SK-N-SH treated with all-trans-retinoic acid at 6 μM for 48 hours (cell line): ENCODE results near the gene SEMA5A.

Experiments
- ATAC-seq: fragments of 200-7000 bp; cut with Tn5 transposase; 3 replicates; pipeline ENCODE4 v1.9.1; 2020; ENCODE audit warnings: mild to moderate bottlenecking, moderate library complexity
- ARNTL ChIP-seq: fragments of 450-650 bp; formaldehyde crosslinking; IDR thresholded peaks from 2 replicates; pipeline ENCODE4 v1.5.0; 2020; ENCODE audit warnings: low read depth, mild to moderate bottlenecking, moderate library complexity, borderline replicate concordance
- BACH2 ChIP-seq: fragments of 250-450 bp; sonication (Bioruptor Pico); IDR thresholded peaks from 2 replicates; pipeline ENCODE4 v1.9.0; 2021; ENCODE audit warnings: mild to moderate bottlenecking, borderline replicate concordance
- CREB5 ChIP-seq: fragments of 250-450 bp; sonication (Bioruptor Pico); IDR thresholded peaks from 2 replicates; pipeline ENCODE4 v1.5.1; 2020; ENCODE audit warnings: low read depth, mild to moderate bottlenecking, moderate library complexity
- CSDC2 ChIP-seq: fragments of 250-450 bp; sonication (Bioruptor Pico); IDR thresholded peaks from 2 replicates; pipeline ENCODE4 v1.5.0; 2020; ENCODE audit warnings: mild to moderate bottlenecking, moderate library complexity
- CSRNP3 ChIP-seq: fragments of 250-450 bp; sonication (Bioruptor Pico); IDR thresholded peaks from 2 replicates; pipeline ENCODE4 v1.5.1; 2021; ENCODE audit warnings: mild to moderate bottlenecking, moderate library complexity
- ESRRG ChIP-seq: fragments of 250-450 bp; sonication (Bioruptor Pico); IDR thresholded peaks from 2 replicates; pipeline ENCODE4 v1.6.1; 2021; ENCODE audit warnings: mild to moderate bottlenecking
- GLIS3 ChIP-seq: fragments of 250-450 bp; sonication (Bioruptor Pico); IDR thresholded peaks from 2 replicates; pipeline ENCODE4 v1.5.0; 2020; ENCODE audit warnings: mild to moderate bottlenecking, moderate library complexity
- OSR1 ChIP-seq: fragments of 250-450 bp; sonication (Bioruptor Pico); IDR thresholded peaks from 2 replicates; pipeline ENCODE4 v1.8.0; 2022; ENCODE audit warnings: moderate library complexity, mild to moderate bottlenecking, inconsistent platforms
- PATZ1 ChIP-seq: fragments of 250-450 bp; sonication (Bioruptor Pico); IDR thresholded peaks from 2 replicates; pipeline ENCODE4 v1.8.0; 2020; ENCODE audit warnings: mild to moderate bottlenecking, moderate library complexity, borderline replicate concordance
- POU6F1 ChIP-seq: fragments of 250-450 bp; sonication (Bioruptor Pico); IDR thresholded peaks from 2 replicates; pipeline ENCODE4 v1.8.0; 2021; ENCODE audit warnings: low read depth, mild to moderate bottlenecking, moderate library complexity, borderline replicate concordance
- PPARA ChIP-seq: fragments of 250-450 bp; sonication (Bioruptor Pico); IDR thresholded peaks from 2 replicates; pipeline ENCODE4 v1.5.0; 2020; ENCODE audit warnings: mild to moderate bottlenecking, borderline replicate concordance
- RARB ChIP-seq: fragments of 250-450 bp; sonication (Bioruptor Pico); IDR thresholded peaks from 2 replicates; pipeline ENCODE4 v1.8.0; 2021; ENCODE audit warnings: mild to moderate bottlenecking, moderate library complexity
- TCF4 ChIP-seq: fragments of 250-450 bp; sonication (Bioruptor Pico); IDR thresholded peaks from 2 replicates; pipeline ENCODE4 v1.8.0; 2021; ENCODE audit warnings: mild to moderate bottlenecking, moderate library complexity, borderline replicate concordance
- TSHZ2 ChIP-seq: fragments of 250-450 bp; sonication (Bioruptor Pico); IDR thresholded peaks from 2 replicates; pipeline ENCODE4 v1.5.0; 2020; ENCODE audit warnings: mild to moderate bottlenecking, moderate library complexity
- ZC3H10 ChIP-seq: fragments of 250-450 bp; sonication (Bioruptor Pico); IDR thresholded peaks from 2 replicates; pipeline ENCODE4 v1.5.1; 2021; ENCODE audit warnings: mild to moderate bottlenecking, moderate library complexity
- ZFP3 ChIP-seq: fragments of 250-450 bp; sonication (Bioruptor Pico); IDR thresholded peaks from 2 replicates; pipeline ENCODE4 v1.5.0; 2020; ENCODE audit warnings: mild to moderate bottlenecking, moderate library complexity
- ZFP30 ChIP-seq: fragments of 450-650 bp; formaldehyde crosslinking; IDR thresholded peaks from 2 replicates; pipeline ENCODE4 v1.5.0; 2022; ENCODE audit warnings: mild to moderate bottlenecking, moderate library complexity
- ZNF70 ChIP-seq: fragments of 450-650 bp; formaldehyde crosslinking; IDR thresholded peaks from 2 replicates; pipeline ENCODE4 v1.5.0; 2020; ENCODE audit warnings: mild to moderate bottlenecking, moderate library complexity
- ZNF8 ChIP-seq: fragments of 450-650 bp; formaldehyde crosslinking; IDR thresholded peaks from 2 replicates; pipeline ENCODE4 v1.5.0; 2020; ENCODE audit warnings: mild to moderate bottlenecking, moderate library complexity

Gene SEMA5A

GRCh38 chr5:9332026-9332425 lies 213.8 kb downstream of the SEMA5A start:
- TF ChIP-seq TCF4 (CRISPR knock-in tag): no peak
- TF ChIP-seq CSDC2 (CRISPR knock-in tag): no peak
- TF ChIP-seq CSRNP3 (CRISPR knock-in tag): no peak
- no peak for TF ChIP-seq OSR1
- TF ChIP-seq RARB: no peak
- no peak for TF ChIP-seq ZFP3 (CRISPR knock-in tag)
- no peak for TF ChIP-seq BACH2

GRCh38 chr5:9331372-9331771 lies 214.5 kb downstream of the SEMA5A start:
- no peak for ATAC-seq
- TF ChIP-seq PATZ1 (CRISPR knock-in tag) (no peak), ZNF70 (CRISPR knock-in tag) (no peak), GLIS3 (CRISPR knock-in tag) (no peak), ESRRG (CRISPR knock-in tag) (no peak), ZFP30 (CRISPR knock-in tag) (no peak)
- TF ChIP-seq, all 23 proteins: peak for 0

More at GRCh38 chr5:9332026-9332425, 213.8 kb downstream of the SEMA5A start:
- ATAC-seq: no peak

GRCh38 chr5:9329125-9329524 lies 216.8 kb downstream of the SEMA5A start:
- TF ChIP-seq ARNTL (CRISPR knock-in tag) (no peak), OSR1 (no peak), ESRRG (CRISPR knock-in tag) (no peak), ZNF8 (CRISPR knock-in tag) (no peak), ZNF70 (CRISPR knock-in tag) (no peak), ZC3H10 (CRISPR knock-in tag) (no peak), PPARA (CRISPR knock-in tag) (no peak), ZFP30 (CRISPR knock-in tag) (no peak), RARB (no peak)
- ATAC-seq: no peak

GRCh38 chr5:9325549-9325948 lies 220.3 kb downstream of the SEMA5A start:
- no peak for ATAC-seq
- TF ChIP-seq TCF4 (CRISPR knock-in tag): no peak
- no peak for TF ChIP-seq ESRRG (CRISPR knock-in tag)
- no peak for TF ChIP-seq PATZ1 (CRISPR knock-in tag)
- TF ChIP-seq POU6F1 (CRISPR knock-in tag): no peak
- TF ChIP-seq CSDC2 (CRISPR knock-in tag): no peak
- TF ChIP-seq GLIS3 (CRISPR knock-in tag): no peak
- no peak for TF ChIP-seq OSR1
- TF ChIP-seq ZNF8 (CRISPR knock-in tag): no peak
- no peak for TF ChIP-seq ZNF70 (CRISPR knock-in tag)
- no peak for TF ChIP-seq CREB5 (CRISPR knock-in tag)
- TF ChIP-seq CSRNP3 (CRISPR knock-in tag): no peak
- no peak for TF ChIP-seq TSHZ2 (CRISPR knock-in tag)
